Heart left ventricle (tissue), 13 donors: ENCODE data around the gene PHF24.

ENCODE experiments used
- POLR2A ChIP-seq, 2 donors: fragments of 450-650 bp; IDR thresholded peaks; one replicate each; pipeline ENCODE4 v1.6.1; 2017; ENCODE audit warnings: antibody characterized with exemption in 2 of 2, mild to moderate bottlenecking in 2 of 2, moderate library complexity in 2 of 2
- TF ChIP-seq, protein P1 (sequence below), 12 donors: fragments of 200-600 bp; sonication (generic) in 4 of 12; IDR thresholded peaks; one replicate each; pipeline versions ENCODE4 v1.5.0 to v1.8.0; 2018 to 2022; ENCODE audit warnings: antibody characterized with exemption in 12 of 12, mild to moderate bottlenecking in 5 of 12
- donor health status: ischemic (EF 13 %, LVEDD 7.1; RV severe dilation, severe dysfunction).
- donor health status: DM: no; HTN: yes; CAD: no.
- donor health status: DM: no; HTN: no; CAD: no.
- donor health status: ischemic (EF 25% LVEDD 6.9; RV normal size, moderate dysfunction).
- donor health status: ischemic (EF 25% LVEDD 5.7; RV mildly dilated, moderate dysfunction).
- donor health status: ischemic (EF 35%, LVEDD 5.7; RV mildly dilated, moderate dysfunction).
- donor health status: nonischemic (EF 11% LVEDD 7.7; RV severe dilation, severe dysfunction).
- donor health status: DM: yes; HTN: yes; CAD: no.
- donor health status: PGD.
- donor health status: ischemic (EF 29% LVEDD 5.4; RV normal size, mild dysfunction).
- donor health status: nonischemic (EF 23%, LVEDD 6.1; RV moderate dilation, normal function).

DNA sequence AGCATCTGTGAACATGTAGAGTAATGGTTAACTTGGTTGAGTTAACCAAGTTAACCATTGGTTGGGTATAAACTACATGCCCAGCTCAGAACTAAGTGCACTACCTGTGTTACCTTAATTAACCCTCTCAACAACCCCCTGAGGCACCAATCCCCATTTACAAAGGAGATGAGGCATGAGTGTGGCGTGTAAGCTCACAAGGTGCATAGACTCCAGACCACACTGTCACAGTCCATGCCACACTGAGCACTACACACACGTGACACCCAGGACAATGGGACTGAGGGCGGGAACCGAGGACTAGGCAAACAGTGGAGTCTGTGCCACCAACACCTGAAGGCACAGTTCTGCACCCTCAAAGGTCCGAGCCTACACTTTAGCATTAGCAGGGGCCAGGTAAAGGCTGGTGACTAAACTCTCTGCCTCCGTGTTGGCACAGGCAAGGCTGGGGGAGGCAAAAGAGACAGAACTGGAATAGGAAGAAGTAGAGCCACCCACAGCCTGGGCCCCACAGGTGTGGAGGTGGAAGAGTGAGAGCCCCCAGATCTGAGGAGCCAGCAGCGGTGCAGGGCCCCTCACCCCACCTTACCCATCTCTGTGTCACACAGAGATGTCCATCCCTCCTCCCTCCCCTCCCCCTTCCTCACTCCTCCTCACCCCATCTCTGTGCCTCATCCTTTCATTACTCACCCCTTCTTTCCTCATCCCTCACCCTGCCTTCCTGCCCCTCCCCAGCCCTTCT, 29.2 kb downstream of the PHF24 start:
- TF ChIP-seq, protein P1, sequence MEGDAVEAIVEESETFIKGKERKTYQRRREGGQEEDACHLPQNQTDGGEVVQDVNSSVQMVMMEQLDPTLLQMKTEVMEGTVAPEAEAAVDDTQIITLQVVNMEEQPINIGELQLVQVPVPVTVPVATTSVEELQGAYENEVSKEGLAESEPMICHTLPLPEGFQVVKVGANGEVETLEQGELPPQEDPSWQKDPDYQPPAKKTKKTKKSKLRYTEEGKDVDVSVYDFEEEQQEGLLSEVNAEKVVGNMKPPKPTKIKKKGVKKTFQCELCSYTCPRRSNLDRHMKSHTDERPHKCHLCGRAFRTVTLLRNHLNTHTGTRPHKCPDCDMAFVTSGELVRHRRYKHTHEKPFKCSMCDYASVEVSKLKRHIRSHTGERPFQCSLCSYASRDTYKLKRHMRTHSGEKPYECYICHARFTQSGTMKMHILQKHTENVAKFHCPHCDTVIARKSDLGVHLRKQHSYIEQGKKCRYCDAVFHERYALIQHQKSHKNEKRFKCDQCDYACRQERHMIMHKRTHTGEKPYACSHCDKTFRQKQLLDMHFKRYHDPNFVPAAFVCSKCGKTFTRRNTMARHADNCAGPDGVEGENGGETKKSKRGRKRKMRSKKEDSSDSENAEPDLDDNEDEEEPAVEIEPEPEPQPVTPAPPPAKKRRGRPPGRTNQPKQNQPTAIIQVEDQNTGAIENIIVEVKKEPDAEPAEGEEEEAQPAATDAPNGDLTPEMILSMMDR (IDR thresholded peaks at IDR 0.05): no peak
- no peak for TF ChIP-seq POLR2A (IDR thresholded peaks at IDR 0.05)
